ENCODE results near the gene ESYT3.
"Not testable (repeated sequence)": the region's sequence is repeated elsewhere in the genome, so short reads cannot be mapped to it uniquely, and the experiment has no call there.

The ESYT3 gene

GRCh38 chr3:138463724-138464490 lies 29.5 kb downstream of the ESYT3 start:
- DNase-seq, result no peak

- no peak for DNase-seq
Measured at GRCh38 chr3:138464491-138464860, 30.1 kb downstream of the ESYT3 start.

DNA sequence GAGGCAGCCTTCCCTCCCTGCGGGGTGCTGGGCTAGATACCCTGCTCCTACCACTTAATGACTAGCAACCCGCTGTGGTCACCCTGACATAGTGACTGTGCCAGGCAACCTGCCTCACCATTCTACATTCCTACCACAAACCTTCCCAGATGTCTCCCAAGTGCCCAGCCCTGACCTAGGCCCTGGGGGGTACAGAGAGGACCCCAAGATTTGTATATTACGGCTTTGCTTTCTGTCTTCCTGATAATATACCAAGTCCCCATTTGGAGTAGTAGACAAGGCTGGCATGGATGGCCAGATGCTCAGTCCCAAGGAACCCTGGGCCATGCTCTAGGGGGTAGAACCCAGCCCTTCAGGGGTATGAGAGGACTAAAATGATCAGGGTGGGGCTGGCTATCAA lies 31.0 kb downstream of the ESYT3 start:
- DNase-seq, result no peak

GRCh38 chr3:138465925-138466324 lies 31.5 kb downstream of the ESYT3 start:
- DNase-seq, result no peak

DNA sequence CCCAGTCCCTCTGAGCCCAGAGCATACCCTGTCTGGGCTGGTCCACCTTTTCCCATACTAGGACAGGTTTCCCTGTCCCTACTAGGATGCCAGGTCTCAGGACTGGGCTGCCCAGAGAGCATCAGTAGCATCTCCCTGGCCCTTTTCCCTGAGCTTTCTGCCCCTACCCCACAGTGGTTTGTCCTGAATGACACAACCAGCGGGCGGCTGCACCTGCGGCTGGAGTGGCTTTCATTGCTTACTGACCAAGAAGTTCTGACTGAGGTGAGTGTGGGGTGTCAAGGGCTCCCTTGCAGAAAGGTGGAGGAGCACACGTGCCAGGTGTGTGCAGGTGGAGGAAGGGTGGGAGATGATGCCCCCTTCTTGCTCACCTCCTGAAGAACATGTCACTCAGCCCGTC lies 33.5 kb downstream of the ESYT3 start:
- DNase-seq, result no peak

DNA sequence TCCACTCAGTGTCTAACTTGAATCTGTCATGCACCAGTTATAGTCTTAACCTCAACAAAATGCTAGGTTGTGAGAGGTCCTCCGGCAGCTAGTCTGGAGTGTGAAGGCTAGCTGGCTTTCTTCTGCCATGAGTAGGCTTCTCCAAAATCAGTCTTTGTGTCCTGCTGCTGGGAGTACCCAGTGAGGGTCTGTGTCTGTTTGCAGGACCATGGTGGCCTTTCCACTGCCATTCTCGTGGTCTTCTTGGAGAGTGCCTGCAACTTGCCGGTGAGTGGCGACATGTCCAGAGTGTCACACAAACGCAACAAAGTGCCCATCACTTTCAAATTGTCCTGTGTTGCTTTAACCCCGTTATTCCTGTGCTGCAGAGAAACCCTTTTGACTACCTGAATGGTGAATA lies 34.0 kb downstream of the ESYT3 start:
- DNase-seq, result no peak

GRCh38 chr3:138468886-138469285 lies 34.5 kb downstream of the ESYT3 start:
- DNase-seq, result no peak

- DNase-seq, result peak; percentile 98
Measured at GRCh38 chr3:138469874-138470273, 35.5 kb downstream of the ESYT3 start.

DNA sequence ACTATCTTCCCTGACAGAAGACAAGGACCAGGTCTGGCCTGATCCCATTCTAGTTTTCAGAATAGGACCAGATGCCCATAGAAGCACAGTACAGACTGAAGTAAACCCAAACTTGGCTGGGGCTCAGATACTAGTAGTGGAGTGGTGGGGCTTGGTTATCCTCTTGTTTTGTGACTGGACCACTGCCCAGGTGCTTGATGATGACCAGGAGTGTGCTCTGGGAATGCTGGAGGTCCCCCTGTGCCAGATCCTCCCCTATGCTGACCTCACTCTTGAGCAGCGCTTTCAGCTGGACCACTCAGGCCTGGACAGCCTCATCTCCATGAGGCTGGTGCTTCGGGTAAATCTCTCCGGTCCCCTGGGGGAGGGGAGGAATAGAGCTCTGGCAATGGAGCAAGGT lies 36.3 kb downstream of the ESYT3 start:
- no peak for DNase-seq

DNA sequence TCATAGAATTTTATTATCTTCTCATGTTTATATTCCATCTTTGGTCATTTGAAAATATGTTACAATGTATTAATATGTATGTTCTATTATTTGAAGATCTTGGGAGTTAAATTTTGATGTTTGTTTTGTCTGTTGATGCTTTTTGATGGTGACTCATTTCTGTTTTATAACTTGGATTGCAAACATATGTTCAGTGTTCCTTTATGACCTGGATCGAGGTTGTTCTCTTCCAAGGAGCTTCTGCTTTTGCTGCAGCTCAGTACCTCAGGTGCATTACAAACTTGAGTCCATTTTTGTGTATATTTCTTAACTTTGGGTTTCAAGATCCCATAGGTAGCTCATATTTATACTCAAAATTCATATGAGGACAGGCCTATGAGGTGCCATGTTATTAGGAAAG lies 37.1 kb downstream of the ESYT3 start:
- no peak for DNase-seq

DNA sequence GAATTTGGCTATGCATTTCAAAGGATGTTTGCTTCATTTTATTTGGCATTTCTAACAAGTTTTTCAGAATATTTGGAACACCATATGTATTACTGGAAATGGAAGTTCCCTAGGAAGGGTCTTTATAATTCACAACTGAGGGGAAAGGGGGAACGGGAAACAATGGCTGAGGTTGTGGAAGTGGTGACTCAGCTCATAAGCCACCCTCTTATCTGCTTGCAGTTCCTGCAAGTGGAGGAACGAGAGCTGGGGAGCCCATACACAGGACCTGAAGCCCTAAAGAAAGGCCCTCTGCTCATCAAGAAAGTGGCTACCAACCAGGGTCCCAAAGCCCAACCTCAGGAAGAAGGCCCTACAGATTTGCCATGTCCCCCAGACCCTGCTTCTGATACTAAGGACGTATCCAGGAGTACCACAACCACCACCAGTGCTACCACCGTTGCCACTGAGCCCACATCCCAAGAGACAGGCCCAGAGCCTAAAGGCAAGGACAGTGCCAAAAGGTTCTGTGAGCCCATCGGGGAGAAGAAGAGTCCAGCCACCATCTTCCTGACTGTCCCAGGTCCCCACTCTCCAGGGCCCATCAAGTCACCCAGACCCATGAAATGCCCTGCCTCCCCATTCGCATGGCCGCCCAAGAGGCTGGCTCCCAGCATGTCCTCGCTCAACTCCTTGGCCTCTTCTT lies 37.9 kb downstream of the ESYT3 start:
- DNase-seq, result no peak

GRCh38 chr3:138473391-138473790 lies 39.0 kb downstream of the ESYT3 start:
- DNase-seq, result no peak

GRCh38 chr3:138474163-138474562 lies 39.7 kb downstream of the ESYT3 start:
- peak; percentile 99 for DNase-seq

DNA sequence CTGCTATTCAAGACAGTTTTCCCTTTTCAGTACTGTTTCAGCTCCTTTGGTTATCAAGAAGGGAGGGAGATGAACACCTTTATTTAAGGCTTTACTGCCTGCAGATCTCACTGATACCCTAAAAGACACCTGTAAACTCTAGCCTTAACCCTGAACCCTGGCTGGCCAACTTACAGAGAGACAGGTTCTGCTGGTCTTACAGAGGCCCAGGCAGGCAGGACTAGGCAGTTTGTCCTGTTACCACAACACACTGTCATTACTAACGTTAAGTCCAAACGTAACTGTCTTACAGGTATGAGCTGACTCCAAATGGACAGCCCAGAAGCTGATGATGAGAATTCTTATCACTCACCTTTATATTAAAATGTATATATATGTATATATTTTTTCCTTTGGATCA lies 42.1 kb downstream of the ESYT3 start:
- DNase-seq, result no peak

GRCh38 chr3:138477120-138477519 lies 42.7 kb downstream of the ESYT3 start:
- DNase-seq, result no peak

DNA sequence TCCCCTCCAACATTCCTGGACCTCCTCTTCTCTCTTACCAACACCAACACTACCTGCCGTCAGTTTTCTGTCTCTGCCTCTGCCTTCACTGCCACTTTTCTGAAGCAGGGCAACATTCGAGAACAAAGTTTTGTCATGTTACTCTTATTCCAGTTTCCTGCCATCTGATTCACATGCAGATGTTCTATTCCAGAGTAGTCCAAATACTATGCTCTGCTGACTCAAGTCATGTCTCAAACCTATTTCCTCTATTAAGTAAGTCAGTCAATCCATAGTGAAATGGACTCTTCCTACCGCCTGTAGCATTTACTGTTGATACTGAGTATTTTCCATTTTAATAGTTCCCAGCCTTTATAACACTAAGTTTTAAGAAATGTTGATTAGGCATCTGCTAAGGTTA lies 43.4 kb downstream of the ESYT3 start:
- no peak for DNase-seq

DNA sequence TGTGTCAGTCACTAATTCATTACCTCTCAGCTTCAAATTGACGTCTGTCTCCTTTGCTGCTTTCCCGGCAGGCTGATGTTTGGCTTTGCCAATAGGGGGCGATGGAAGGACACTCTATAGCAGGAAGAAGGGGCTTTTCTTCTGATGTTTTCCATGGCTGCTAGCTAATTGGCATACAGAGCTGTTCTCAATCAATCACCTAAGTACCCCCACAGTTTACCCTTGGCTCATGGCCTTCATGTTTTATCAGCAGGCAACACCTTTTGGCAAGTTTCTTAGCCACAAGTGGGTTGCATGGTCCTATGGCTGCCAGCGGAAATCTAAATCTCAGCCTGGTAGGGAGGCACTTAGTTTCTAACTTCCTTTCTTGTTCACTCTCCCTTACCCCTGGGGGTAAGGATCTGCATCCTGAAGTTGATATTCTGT lies 45.0 kb downstream of the ESYT3 start:
- peak; percentile 46 for DNase-seq

- not testable (repeated sequence) for DNase-seq
Measured at GRCh38 chr3:138484672-138485071, 50.3 kb downstream of the ESYT3 start.

DNA sequence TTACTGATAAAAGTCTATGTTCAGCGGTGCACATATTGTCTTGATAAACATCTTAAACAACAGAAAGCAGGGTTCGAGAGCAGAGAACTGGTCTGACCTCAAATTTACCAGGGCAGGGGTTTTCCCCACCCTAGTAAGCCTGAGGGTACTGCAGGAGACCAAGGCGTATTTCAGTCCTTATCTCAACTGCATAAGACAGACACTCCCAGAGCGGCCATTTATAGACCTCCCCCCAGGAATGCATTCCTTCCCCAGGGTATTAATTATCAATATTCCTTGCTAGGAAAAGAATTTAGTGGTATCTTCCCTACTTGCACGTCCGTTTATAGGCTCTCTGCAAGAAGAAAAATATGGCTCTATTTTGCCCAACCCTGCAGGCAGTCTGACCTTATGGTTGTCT lies 52.2 kb downstream of the ESYT3 start:
- not testable (repeated sequence) for DNase-seq

DNA sequence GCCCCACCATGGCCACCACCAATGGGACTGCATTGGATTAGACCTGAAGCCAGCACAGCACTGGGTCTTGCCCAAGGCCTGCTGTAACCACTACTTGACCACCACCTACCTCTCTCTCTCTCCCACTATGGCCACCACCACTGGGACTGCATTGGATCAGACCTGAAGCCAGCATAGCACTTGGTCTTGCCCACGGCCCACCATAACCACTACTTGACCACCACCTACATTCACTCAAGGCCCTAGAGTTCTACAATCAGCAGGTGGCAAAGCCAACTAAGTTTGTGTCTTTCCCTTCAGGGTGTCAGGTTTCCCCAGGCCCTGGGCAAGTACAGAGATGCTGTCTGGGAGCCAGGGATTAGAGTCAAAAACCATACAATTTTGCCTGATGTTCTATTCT lies 57.6 kb downstream of the ESYT3 start:
- no peak for DNase-seq

GRCh38 chr3:138492980-138493675 lies 58.7 kb downstream of the ESYT3 start:
- DNase-seq, result no peak

GRCh38 chr3:138493804-138494606 lies 59.6 kb downstream of the ESYT3 start:
- no peak for DNase-seq

- no peak for DNase-seq
Measured at GRCh38 chr3:138494607-138494929, 60.2 kb downstream of the ESYT3 start.
